ENCODE results near the gene GPR179.
A peak's percentile ranks its signal among the peaks of the same experiment; 100 is the strongest.

Gene GPR179

GRCh38 chr17:38324141-38324697, 19.5 kb downstream of the GPR179 start:
- ATAC-seq (ENCODE audit: low read depth) (no peak), DNase-seq (ENCODE audit: low spot score) (no peak)
- TF ChIP-seq CTCF (IDR thresholded peaks at IDR 0.05; ENCODE audit: poor library complexity, severe bottlenecking): no peak
- peaks cover 28% of the 10 kb centered on the region for H3K36me3 ChIP-seq (ENCODE audit: low read depth)
- H3K27ac ChIP-seq (ENCODE audit: poor library complexity, severe bottlenecking): no peak overlapping the region
- H3K9me3 ChIP-seq (ENCODE audit: severe bottlenecking): no peaks in the 10 kb centered on the region
- no peak overlapping the region for H3K4me3 ChIP-seq (ENCODE audit: severe bottlenecking)
- no peaks in the 10 kb centered on the region for H3K27me3 ChIP-seq (ENCODE audit: insufficient read depth, poor library complexity, severe bottlenecking)
- H3K4me1 ChIP-seq (ENCODE audit: insufficient read depth, poor library complexity, severe bottlenecking): no peaks in the 10 kb centered on the region

- H3K4me3 ChIP-seq (ENCODE audit: severe bottlenecking): no peak overlapping the region
- ATAC-seq (ENCODE audit: low read depth) (no peak), DNase-seq (ENCODE audit: low spot score) (no peak)
- no peak overlapping the region for H3K27ac ChIP-seq (ENCODE audit: poor library complexity, severe bottlenecking)
- H3K36me3 ChIP-seq (ENCODE audit: low read depth): peaks cover 36% of the 10 kb centered on the region
- no peaks in the 10 kb centered on the region for H3K9me3 ChIP-seq (ENCODE audit: severe bottlenecking)
- no peak for TF ChIP-seq CTCF (IDR thresholded peaks at IDR 0.05; ENCODE audit: poor library complexity, severe bottlenecking)
- H3K4me1 ChIP-seq (ENCODE audit: insufficient read depth, poor library complexity, severe bottlenecking): no peaks in the 10 kb centered on the region
- no peaks in the 10 kb centered on the region for H3K27me3 ChIP-seq (ENCODE audit: insufficient read depth, poor library complexity, severe bottlenecking)
Measured at GRCh38 chr17:38322897-38323296, 20.9 kb downstream of the GPR179 start.

- no peak overlapping the region for H3K4me3 ChIP-seq (ENCODE audit: severe bottlenecking)
- ATAC-seq (ENCODE audit: low read depth) (peak; percentile 69), DNase-seq (ENCODE audit: low spot score) (no peak)
- H3K4me1 ChIP-seq (ENCODE audit: insufficient read depth, poor library complexity, severe bottlenecking): no peaks in the 10 kb centered on the region
- no peak overlapping the region for H3K27ac ChIP-seq (ENCODE audit: poor library complexity, severe bottlenecking)
- TF ChIP-seq CTCF (IDR thresholded peaks at IDR 0.05; ENCODE audit: poor library complexity, severe bottlenecking): peak; percentile 79
- peaks cover 39% of the 10 kb centered on the region for H3K36me3 ChIP-seq (ENCODE audit: low read depth)
- H3K27me3 ChIP-seq (ENCODE audit: insufficient read depth, poor library complexity, severe bottlenecking): no peaks in the 10 kb centered on the region
- H3K9me3 ChIP-seq (ENCODE audit: severe bottlenecking): no peaks in the 10 kb centered on the region
Measured at GRCh38 chr17:38322156-38322779, 21.5 kb downstream of the GPR179 start.

- no peaks in the 10 kb centered on the region for H3K9me3 ChIP-seq (ENCODE audit: severe bottlenecking)
- H3K27me3 ChIP-seq (ENCODE audit: insufficient read depth, poor library complexity, severe bottlenecking): no peaks in the 10 kb centered on the region
- DNase-seq (ENCODE audit: low spot score) (no peak), ATAC-seq (ENCODE audit: low read depth) (peak; percentile 27; the same call in 1 of the 3 replicates)
- TF ChIP-seq CTCF (IDR thresholded peaks at IDR 0.05; ENCODE audit: poor library complexity, severe bottlenecking): no peak
- H3K36me3 ChIP-seq (ENCODE audit: low read depth): peaks cover 52% of the 10 kb centered on the region
- H3K4me3 ChIP-seq (ENCODE audit: severe bottlenecking): no peak overlapping the region
- H3K27ac ChIP-seq (ENCODE audit: poor library complexity, severe bottlenecking): no peak overlapping the region
- no peaks in the 10 kb centered on the region for H3K4me1 ChIP-seq (ENCODE audit: insufficient read depth, poor library complexity, severe bottlenecking)
Measured at GRCh38 chr17:38320482-38320881, 23.3 kb downstream of the GPR179 start.

- H3K4me3 ChIP-seq (ENCODE audit: severe bottlenecking): no peak overlapping the region
- TF ChIP-seq CTCF (IDR thresholded peaks at IDR 0.05; ENCODE audit: poor library complexity, severe bottlenecking): no peak
- ATAC-seq (ENCODE audit: low read depth) (no peak), DNase-seq (ENCODE audit: low spot score) (no peak)
- no peaks in the 10 kb centered on the region for H3K27me3 ChIP-seq (ENCODE audit: insufficient read depth, poor library complexity, severe bottlenecking)
- H3K4me1 ChIP-seq (ENCODE audit: insufficient read depth, poor library complexity, severe bottlenecking): no peaks in the 10 kb centered on the region
- H3K9me3 ChIP-seq (ENCODE audit: severe bottlenecking): no peaks in the 10 kb centered on the region
- H3K27ac ChIP-seq (ENCODE audit: poor library complexity, severe bottlenecking): no peak overlapping the region
- H3K36me3 ChIP-seq (ENCODE audit: low read depth): peaks cover 37% of the 10 kb centered on the region
Measured at GRCh38 chr17:38317081-38317480, 26.7 kb downstream of the GPR179 start.

All from RWPE2 (cell line).